WERI-Rb-1 (cell line): ENCODE data around the gene HYDIN.

ENCODE experiments used
- DNase-seq: peaks from one replicate; pipeline ENCODE4 v3.0.0-alpha.2; 2020
- H3K27ac ChIP-seq: fragments of 250-450 bp; sonication (Bioruptor Pico); 2 replicates; pipeline ENCODE4 v1.5.1; 2020; ENCODE audit warnings: mild to moderate bottlenecking, moderate library complexity
- H3K27me3 ChIP-seq: fragments of 250-450 bp; sonication (Bioruptor Pico); 2 replicates; pipeline ENCODE4 v1.5.1; 2021; ENCODE audit warnings: mild to moderate bottlenecking, low read depth, moderate library complexity; ENCODE audit not compliant: insufficient read depth, severe bottlenecking
- H3K36me3 ChIP-seq: fragments of 250-450 bp; sonication (Bioruptor Pico); 2 replicates; pipeline ENCODE4 v1.5.1; 2020; ENCODE audit warnings: mild to moderate bottlenecking, moderate library complexity
- H3K4me3 ChIP-seq: 2 replicates; pipeline ENCODE4 v1.5.1; 2011; ENCODE audit warnings: low read depth, mild to moderate bottlenecking, control low read depth, low read length
- H3K9me3 ChIP-seq: fragments of 250-450 bp; sonication (Bioruptor Pico); 2 replicates; pipeline ENCODE4 v1.5.1; 2021; ENCODE audit warnings: mild to moderate bottlenecking, moderate library complexity; ENCODE audit not compliant: severe bottlenecking
- TF ChIP-seq, protein P1 (sequence below): IDR thresholded peaks from 2 replicates; pipeline ENCODE4 v1.5.1; 2011; ENCODE audit warnings: low read depth, mild to moderate bottlenecking, control low read depth, inconsistent platforms, low read length

HYDIN gene

DNA sequence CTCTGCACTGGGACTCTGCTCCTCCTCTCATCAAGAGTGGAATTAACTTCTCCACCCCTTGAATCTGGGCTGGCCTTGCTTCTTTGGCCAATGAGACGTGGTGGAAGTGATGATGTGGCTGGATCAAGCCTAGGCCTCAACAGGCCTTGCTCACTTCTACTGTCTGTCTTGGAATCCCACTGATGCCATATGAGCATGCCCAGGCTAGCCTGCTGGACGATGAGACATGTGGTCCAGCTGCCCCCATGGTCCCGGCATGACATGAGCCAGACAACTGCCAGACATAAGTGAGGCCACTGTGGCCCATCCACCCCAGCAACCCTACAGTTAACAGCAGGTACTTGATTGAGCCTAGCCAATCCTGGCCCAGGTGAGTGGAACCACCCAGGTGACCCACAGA, 448.3 kb downstream of the HYDIN start:
- Histone ChIP-seq H3K9me3 (no peaks in the 10 kb centered on the region), H3K27ac (no peak overlapping the region), H3K4me3 (no peak overlapping the region), H3K36me3 (peaks cover 70% of the 10 kb centered on the region), H3K27me3 (no peaks in the 10 kb centered on the region)
- TF ChIP-seq, protein P1, sequence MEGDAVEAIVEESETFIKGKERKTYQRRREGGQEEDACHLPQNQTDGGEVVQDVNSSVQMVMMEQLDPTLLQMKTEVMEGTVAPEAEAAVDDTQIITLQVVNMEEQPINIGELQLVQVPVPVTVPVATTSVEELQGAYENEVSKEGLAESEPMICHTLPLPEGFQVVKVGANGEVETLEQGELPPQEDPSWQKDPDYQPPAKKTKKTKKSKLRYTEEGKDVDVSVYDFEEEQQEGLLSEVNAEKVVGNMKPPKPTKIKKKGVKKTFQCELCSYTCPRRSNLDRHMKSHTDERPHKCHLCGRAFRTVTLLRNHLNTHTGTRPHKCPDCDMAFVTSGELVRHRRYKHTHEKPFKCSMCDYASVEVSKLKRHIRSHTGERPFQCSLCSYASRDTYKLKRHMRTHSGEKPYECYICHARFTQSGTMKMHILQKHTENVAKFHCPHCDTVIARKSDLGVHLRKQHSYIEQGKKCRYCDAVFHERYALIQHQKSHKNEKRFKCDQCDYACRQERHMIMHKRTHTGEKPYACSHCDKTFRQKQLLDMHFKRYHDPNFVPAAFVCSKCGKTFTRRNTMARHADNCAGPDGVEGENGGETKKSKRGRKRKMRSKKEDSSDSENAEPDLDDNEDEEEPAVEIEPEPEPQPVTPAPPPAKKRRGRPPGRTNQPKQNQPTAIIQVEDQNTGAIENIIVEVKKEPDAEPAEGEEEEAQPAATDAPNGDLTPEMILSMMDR = no peak
- DNase-seq = no peak

GRCh38 chr16:70781800-70782199, 448.7 kb downstream of the HYDIN start:
- no peak overlapping the region for H3K27ac ChIP-seq
- no peak for DNase-seq
- H3K4me3 ChIP-seq = no peak overlapping the region
- H3K36me3 ChIP-seq = peaks cover 73% of the 10 kb centered on the region
- TF ChIP-seq, protein P1 = no peak
- no peaks in the 10 kb centered on the region for H3K27me3 ChIP-seq
- no peaks in the 10 kb centered on the region for H3K9me3 ChIP-seq

GRCh38 chr16:70780546-70780945, 450.0 kb downstream of the HYDIN start:
- no peaks in the 10 kb centered on the region for H3K9me3 ChIP-seq
- H3K27ac ChIP-seq = no peak overlapping the region
- TF ChIP-seq, protein P1 = no peak
- H3K36me3 ChIP-seq = peaks cover 71% of the 10 kb centered on the region
- H3K27me3 ChIP-seq = no peaks in the 10 kb centered on the region
- DNase-seq = no peak
- no peak overlapping the region for H3K4me3 ChIP-seq

DNA sequence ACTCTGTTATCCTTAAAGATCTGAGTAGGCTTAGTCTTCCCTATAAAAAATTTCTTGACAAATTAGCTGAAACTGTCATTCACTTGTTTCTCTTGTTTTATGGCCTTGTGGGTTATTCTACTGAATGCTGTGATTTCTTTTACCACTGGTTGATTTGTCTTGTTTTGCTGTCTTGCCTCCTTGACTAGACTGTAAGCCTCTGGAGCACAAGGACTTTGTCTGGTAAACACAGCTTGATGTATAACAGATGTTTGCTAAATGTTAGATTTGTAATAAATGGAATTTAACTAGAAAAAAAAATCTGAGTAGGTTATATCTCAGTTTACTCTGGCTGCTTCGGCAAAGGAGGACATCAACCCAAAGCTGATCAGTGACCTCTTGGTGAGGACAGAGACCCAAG, 451.2 kb downstream of the HYDIN start:
- no peaks in the 10 kb centered on the region for H3K27me3 ChIP-seq
- H3K9me3 ChIP-seq = no peaks in the 10 kb centered on the region
- DNase-seq = no peak
- TF ChIP-seq, protein P1 = no peak
- H3K27ac ChIP-seq = no peak overlapping the region
- H3K4me3 ChIP-seq = no peak overlapping the region
- H3K36me3 ChIP-seq = peaks cover 72% of the 10 kb centered on the region

GRCh38 chr16:70778901-70779309, 451.6 kb downstream of the HYDIN start:
- H3K36me3 ChIP-seq = peaks cover 68% of the 10 kb centered on the region
- no peak for DNase-seq

GRCh38 chr16:70777973-70778406, 452.5 kb downstream of the HYDIN start:
- TF ChIP-seq, protein P1 = no peak
- Histone ChIP-seq H3K9me3 (no peaks in the 10 kb centered on the region), H3K4me3 (no peak overlapping the region), H3K27ac (no peak overlapping the region), H3K27me3 (no peaks in the 10 kb centered on the region), H3K36me3 (peaks cover 64% of the 10 kb centered on the region)
- no peak for DNase-seq

More at GRCh38 chr16:70778901-70779309, 451.6 kb downstream of the HYDIN start:
- H3K27ac ChIP-seq = no peak overlapping the region
- no peaks in the 10 kb centered on the region for H3K27me3 ChIP-seq
- H3K9me3 ChIP-seq = no peaks in the 10 kb centered on the region
- TF ChIP-seq, protein P1 = no peak
- H3K4me3 ChIP-seq = no peak overlapping the region
